A549 (cell line): ENCODE measurements around the gene COQ5. TPM values are rescaled to one million over a fixed set of nuclear protein-coding genes. Genes with fewer than 3 reads are reported as not detected.

Experiments used
- ATAC-seq, 2 experiments: fragments of 200-7000 bp in 1 of 2; fragments of >200 bp in 1 of 2; cut with Nextera tagmentation in 1 of 2; cut with Tn5 transposase in 1 of 2; 3 replicates each; pipeline versions ENCODE4 v1.8.0 to v1.9.1; 2018 to 2020; ENCODE audit warnings: mild to moderate bottlenecking in 1 of 2, moderate library complexity in 1 of 2
- CTCF ChIA-PET: fragments of 300-600 bp; sonication (Branson Sonifier 250); formaldehyde crosslinking; extraction: SDS; loops from one replicate; lab custom pipeline; 2021; ENCODE audit warnings: antibody characterized with exemption, inconsistent platforms; lab: Yijun Ruan, JAX
- POLR2A ChIA-PET: fragments of 350-600 bp; formaldehyde crosslinking; extraction: SDS; loops from one replicate; lab custom pipeline; 2021; ENCODE audit warnings: antibody characterized with exemption, inconsistent platforms; lab: Yijun Ruan, JAX
- DNase-seq, 2 experiments: peaks; one replicate each; pipeline versions ENCODE4 v3.0.0 to v3.0.0-alpha.2; 2011 to 2016; ENCODE audit warnings: low read depth in 1 of 2, low spot score in 1 of 2
- FAIRE-seq: peaks from 2 replicates; lab custom pipeline; 2011; peaks lifted over from hg19 to GRCh38; lab: Jason Lieb, UNC
- H3K27ac ChIP-seq, 2 experiments: fragments of >200 bp; sonication (Bioruptor Twin); formaldehyde crosslinking; 3 replicates each; pipeline ENCODE4 v1.5.1; 2016 to 2017
- H3K4me1 ChIP-seq: fragments of >200 bp; sonication (Bioruptor Twin); formaldehyde crosslinking; 3 replicates; pipeline ENCODE4 v1.6.1; 2016
- H3K4me2 ChIP-seq: fragments of >200 bp; sonication (Bioruptor Twin); formaldehyde crosslinking; 3 replicates; pipeline ENCODE4 v1.6.1; 2016
- H3K4me3 ChIP-seq: fragments of >200 bp; sonication (Bioruptor Twin); formaldehyde crosslinking; 3 replicates; pipeline ENCODE4 v1.5.1; 2016
- H3K9me3 ChIP-seq: fragments of >200 bp; sonication (Bioruptor Twin); formaldehyde crosslinking; 3 replicates; pipeline ENCODE4 v1.6.1; 2016
- CBX8 ChIP-seq: fragments of 200-600 bp; sonication (generic); IDR thresholded peaks from 2 replicates; pipeline ENCODE4 v1.6.1; 2016
- CTCF ChIP-seq: fragments of >200 bp; sonication (Bioruptor Twin); formaldehyde crosslinking; IDR thresholded peaks from 3 replicates; pipeline ENCODE4 v1.5.1; 2016
- EHF ChIP-seq: fragments of 250-450 bp; sonication (Bioruptor Pico); IDR thresholded peaks from 2 replicates; pipeline ENCODE4 v1.5.0; 2020; ENCODE audit warnings: mild to moderate bottlenecking
- EHMT2 ChIP-seq: fragments of 200-600 bp; sonication (generic); IDR thresholded peaks from 2 replicates; pipeline ENCODE4 v1.6.1; 2016; ENCODE audit warnings: antibody characterized with exemption, low read depth, mild to moderate bottlenecking, moderate library complexity
- EP300 ChIP-seq, 2 experiments: fragments of >200 bp; sonication (Bioruptor Twin); formaldehyde crosslinking; IDR thresholded peaks; 2 replicates in 1 of 2; 3 replicates in 1 of 2; pipeline ENCODE4 v1.6.1; 2016 to 2017
- ESRRA ChIP-seq: fragments of 150-350 bp; IDR thresholded peaks from 2 replicates; pipeline ENCODE4 v1.6.1; 2014; ENCODE audit warnings: mild to moderate bottlenecking, low read length, borderline replicate concordance
- FOSB ChIP-seq: fragments of 250-450 bp; sonication (Bioruptor Pico); IDR thresholded peaks from 2 replicates; pipeline ENCODE4 v1.5.0; 2020; ENCODE audit warnings: mild to moderate bottlenecking, moderate library complexity
- GATA3 ChIP-seq: IDR thresholded peaks from 2 replicates; pipeline ENCODE4 v1.6.1; 2012; ENCODE audit warnings: borderline replicate concordance
- HDAC2 ChIP-seq: fragments of 200-600 bp; sonication (generic); IDR thresholded peaks from 2 replicates; pipeline ENCODE4 v1.6.1; 2016
- HES2 ChIP-seq: fragments of >200 bp; sonication (Bioruptor Twin); formaldehyde crosslinking; IDR thresholded peaks from 2 replicates; pipeline ENCODE4 v1.6.1; 2016
- HEYL ChIP-seq: fragments of 250-450 bp; sonication (Bioruptor Pico); IDR thresholded peaks from 2 replicates; pipeline ENCODE4 v1.8.0; 2021; ENCODE audit warnings: mild to moderate bottlenecking, moderate library complexity
- HMGXB4 ChIP-seq: fragments of 250-450 bp; sonication (Bioruptor Pico); IDR thresholded peaks from 2 replicates; pipeline ENCODE4 v1.5.0; 2021; ENCODE audit warnings: mild to moderate bottlenecking, moderate library complexity, borderline replicate concordance
- HOXB5 ChIP-seq: fragments of 250-450 bp; sonication (Bioruptor Pico); IDR thresholded peaks from 2 replicates; pipeline ENCODE4 v1.5.0; 2020; ENCODE audit warnings: mild to moderate bottlenecking, moderate library complexity
- JUN ChIP-seq, 2 experiments: fragments of >200 bp; sonication (Bioruptor Twin); formaldehyde crosslinking; IDR thresholded peaks; 2 replicates in 1 of 2; 3 replicates in 1 of 2; pipeline ENCODE4 v1.6.1; 2016 to 2017
- JUNB ChIP-seq: fragments of >200 bp; sonication (Bioruptor Twin); formaldehyde crosslinking; IDR thresholded peaks from 2 replicates; pipeline ENCODE4 v1.6.1; 2016
- KDM5A ChIP-seq: fragments of 200-600 bp; sonication (generic); IDR thresholded peaks from 2 replicates; pipeline ENCODE4 v1.6.1; 2016; ENCODE audit warnings: antibody characterized with exemption, mild to moderate bottlenecking
- MAFK ChIP-seq: fragments of 450-650 bp; IDR thresholded peaks from 2 replicates; pipeline ENCODE4 v1.6.1; 2014; ENCODE audit not compliant: partially characterized antibody
- NFE2L2 ChIP-seq: fragments of 150-350 bp; conservative IDR thresholded peaks from 2 replicates; pipeline ENCODE4 v1.6.1; 2014; ENCODE audit warnings: low read length
- NPAS2 ChIP-seq: fragments of 250-450 bp; sonication (Bioruptor Pico); IDR thresholded peaks from 2 replicates; pipeline ENCODE4 v1.8.0; 2022; ENCODE audit warnings: mild to moderate bottlenecking, moderate library complexity, borderline replicate concordance
- RARB ChIP-seq: fragments of 250-450 bp; sonication (Bioruptor Pico); IDR thresholded peaks from 2 replicates; pipeline ENCODE4 v1.8.0; 2021; ENCODE audit warnings: mild to moderate bottlenecking, moderate library complexity
- REST ChIP-seq: fragments of 200-600 bp; sonication (generic); IDR thresholded peaks from 2 replicates; pipeline ENCODE4 v1.6.1; 2016; ENCODE audit warnings: antibody characterized with exemption, mild to moderate bottlenecking, moderate library complexity
- TFCP2L1 ChIP-seq: fragments of 250-450 bp; sonication (Bioruptor Pico); IDR thresholded peaks from 2 replicates; pipeline ENCODE4 v1.5.0; 2021; ENCODE audit warnings: mild to moderate bottlenecking
- ZC3H11A ChIP-seq: fragments of 450-650 bp; IDR thresholded peaks from 2 replicates; pipeline ENCODE4 v1.6.1; 2014; ENCODE audit warnings: antibody characterized with exemption, mild to moderate bottlenecking
- ZSCAN20 ChIP-seq: fragments of 250-450 bp; sonication (Bioruptor Pico); IDR thresholded peaks from 2 replicates; pipeline ENCODE4 v1.8.0; 2022; ENCODE audit warnings: mild to moderate bottlenecking, moderate library complexity
- WGBS: methylation state at CpG from one replicate; pipeline ENCODE4 v1.1.6; 2017; ENCODE audit errors: missing lambda C conversion rate; 5-methylcytosine and 5-hydroxymethylcytosine counted together
- polyA plus RNA-seq, 4 experiments: library from polyadenylated mRNA; depleted of rRNA in 3 of 4; stranded (reverse); fragments of >200 nt; fragmentation: RNase III in 1 of 4; extraction: RNeasy Plus Mini Kit Qiagen cat#74134 plus additional on column Dnase treatment in 1 of 4; gene quantifications; 2 replicates in 3 of 4; 3 replicates in 1 of 4; pipeline ENCODE4 v1.2.3, GENCODE V29; 2011 to 2017

The COQ5 gene
- polyA plus RNA-seq, 2 of the 4 experiments (the other 2 are of a cell fraction), result 49.6 to 100.0 TPM

GRCh38 chr12:120468325-120468820 is 60.6 kb downstream of the COQ5 start:
- FAIRE-seq (no peak), DNase-seq (peak; percentile 25 to 55), ATAC-seq (peak; percentile 15 to 20; a peak in 4 of 6 replicates)
- Histone ChIP-seq H3K4me3 (peak overlapping the region; percentile 80), H3K27ac (peak overlapping the region; percentile 98), H3K4me2 (peak overlapping the region; percentile 90), H3K4me1 (peaks cover 29% of the 10 kb centered on the region; the same call in 2 of the 3 replicates), H3K9me3 (no peaks in the 10 kb centered on the region)
- no peak for TF ChIP-seq ZSCAN20 (CRISPR knock-in tag)
- 0 out of 2 replicates have a peak, but pooled peaks have one; percentile 17 for TF ChIP-seq FOSB
- TF ChIP-seq NFE2L2, result no peak
- WGBS, result 4% methylated on average over 23 of the region's 23 CpGs
- ChIA-PET POLR2A (interaction anchor here (1.5 kb wide), 1 partner anchor 28 kb away, joined by 3 read pairs; the partner anchor contains the start of gene DYNLL1), CTCF (interaction anchor here (0.6 to 11.1 kb wide), 11 partner anchors 14 to 240 kb away, joined by 3 to 167 read pairs (median 4); partner anchors contain the start of gene COX6A1)

GRCh38 chr12:120467439-120467838 is 61.5 kb downstream of the COQ5 start:
- WGBS, result 91% methylated on average over 6 of the region's 6 CpGs
- POLR2A ChIA-PET, result interaction anchor here (1.7 kb wide), 1 partner anchor 266 kb away, joined by 3 read pairs; the partner anchor contains the start of gene RPLP0
- TF ChIP-seq HDAC2 (no peak), MAFK (no peak), ZC3H11A (no peak), ESRRA (no peak)
- TF ChIP-seq, all 56 proteins: peak for 0
- Histone ChIP-seq H3K4me3 (no peak overlapping the region), H3K9me3 (no peaks in the 10 kb centered on the region), H3K27ac (no peak overlapping the region), H3K4me2 (no peak overlapping the region; the same call in 2 of the 3 replicates), H3K4me1 (peaks cover 29% of the 10 kb centered on the region; the same call in 2 of the 3 replicates)
- CTCF ChIA-PET, result interaction anchor here (0.9 to 11.1 kb wide), 21 partner anchors 13 to 504 kb away, joined by 3 to 167 read pairs (median 4); partner anchors contain the start of genes COX6A1, DYNLL1, GATC and TRIAP1
- FAIRE-seq, result no peak
- ATAC-seq, result no peak
- no peak for DNase-seq

- CTCF ChIA-PET, result interaction anchor here (0.6 to 11.1 kb wide), 31 partner anchors 12 to 505 kb away, joined by 3 to 167 read pairs (median 4); partner anchors contain the start of genes COX6A1, DYNLL1, GATC and PLA2G1B
- Histone ChIP-seq H3K4me3 (no peak overlapping the region), H3K4me2 (no peak overlapping the region), H3K4me1 (peaks cover 29% of the 10 kb centered on the region; the same call in 2 of the 3 replicates), H3K9me3 (no peaks in the 10 kb centered on the region), H3K27ac (no peak overlapping the region)
- peak; percentile 36 to 66; a peak in 3 of 6 replicates for ATAC-seq
- FAIRE-seq, result no peak
- POLR2A ChIA-PET, result interaction anchor here (1.7 kb wide), 1 partner anchor 266 kb away, joined by 3 read pairs; the partner anchor contains the start of gene RPLP0
- WGBS, result 62% methylated on average over 8 of the region's 8 CpGs
- DNase-seq, result peak in 1 of 2 experiments; percentile 64
- TF ChIP-seq HMGXB4 (CRISPR knock-in tag), result no peak
- TF ChIP-seq HEYL (CRISPR knock-in tag), result no peak
- no peak for TF ChIP-seq CBX8
- no peak for TF ChIP-seq EP300 (IDR thresholded peaks at IDR 0.05)
- no peak for TF ChIP-seq HOXB5 (CRISPR knock-in tag)
- TF ChIP-seq NPAS2 (CRISPR knock-in tag), result no peak
- TF ChIP-seq REST, result no peak
- TF ChIP-seq EHF, result no peak
- no peak for TF ChIP-seq JUN (IDR thresholded peaks at IDR 0.05)
- TF ChIP-seq CTCF, result peak; percentile 60
- TF ChIP-seq EHMT2, result no peak
- no peak for TF ChIP-seq TFCP2L1 (CRISPR knock-in tag)
- TF ChIP-seq JUNB, result no peak
- TF ChIP-seq RARB (CRISPR knock-in tag), result no peak
- TF ChIP-seq HES2, result no peak
- no peak for TF ChIP-seq KDM5A
- TF ChIP-seq GATA3, result no peak
Measured at GRCh38 chr12:120466560-120467315, 62.2 kb downstream of the COQ5 start.
